GM18870 (cell line): ENCODE measurements around the gene KPRP.

Experiments used
- ATAC-seq: cut with Tn5 transposase; IDR thresholded peaks from one replicate; pipeline ENCODE4 v1.9.1; 2021; ENCODE audit warnings: moderate library complexity; ENCODE audit not compliant: unreplicated experiment

KPRP gene

GRCh38 chr1:152770411-152770810 is 12.6 kb downstream of the KPRP start:
- ATAC-seq, result no peak

- no peak for ATAC-seq
These were observed 17.1 kb downstream of the KPRP start, which contains the start of gene LCE1F for GRCh38 chr1:152774875-152775274. TSS of gene LCE1F (plus strand) at chr1:152775140. CDS start at chr1:152776372, 1,232 bp downstream.

- ATAC-seq, result no peak
These were observed 18.5 kb downstream of the KPRP start for GRCh38 chr1:152776361-152776760.

- ATAC-seq, result no peak
These were observed 19.8 kb downstream of the KPRP start for GRCh38 chr1:152777510-152778137.

GRCh38 chr1:152783095-152783494 is 25.3 kb downstream of the KPRP start:
- ATAC-seq, result no peak

- no peak for ATAC-seq
These were observed 28.3 kb downstream of the KPRP start, which contains the start of gene LCE1E for GRCh38 chr1:152786077-152786476. TSS of gene LCE1E (plus strand) at chr1:152786257. CDS start at chr1:152787300, 1,043 bp downstream.

GRCh38 chr1:152795686-152796085 is 37.9 kb downstream of the KPRP start:
- no peak for ATAC-seq

GRCh38 chr1:152796421-152796820 is 38.6 kb downstream of the KPRP start, which contains the start of gene LCE1D:
TSS of gene LCE1D (plus strand) at chr1:152796721. CDS start at chr1:152797795, 1,074 bp downstream.
- ATAC-seq, result no peak

GRCh38 chr1:152801333-152801732 is 43.5 kb downstream of the KPRP start:
- ATAC-seq, result no peak

- ATAC-seq, result no peak
These were observed 48.8 kb downstream of the KPRP start, which contains the start of gene LCE1C for GRCh38 chr1:152806576-152806975. TSS of gene LCE1C (minus strand) at chr1:152806651. CDS start at chr1:152805478, 1,173 bp downstream.

GRCh38 chr1:152811050-152811449 is 53.2 kb downstream of the KPRP start:
- no peak for ATAC-seq
